HFFc6 (cell line): ENCODE results near the gene OGFOD3. TPM values are rescaled to one million over a fixed set of nuclear protein-coding genes. Genes with fewer than 3 reads are reported as not detected.

Experiments used
- DNase-seq: peaks from one replicate; pipeline ENCODE4 v3.0.0-alpha.2; 2018
- H3K27ac Mint-ChIP-seq: 2 replicates; pipeline ENCODE4 v1.8.0; 2020; ENCODE audit warnings: mild to moderate bottlenecking, mixed read lengths
- H3K27me3 Mint-ChIP-seq: 2 replicates; pipeline ENCODE4 v1.8.0; 2021; ENCODE audit warnings: mild to moderate bottlenecking, moderate library complexity, mixed read lengths; ENCODE audit not compliant: insufficient read depth
- H3K36me3 Mint-ChIP-seq: 2 replicates; pipeline ENCODE4 v1.8.0; 2021; ENCODE audit warnings: low read depth, mixed read lengths
- H3K4me1 Mint-ChIP-seq: 2 replicates; pipeline ENCODE4 v1.8.0; 2020; ENCODE audit warnings: low read depth, mixed read lengths
- H3K4me3 Mint-ChIP-seq: 2 replicates; pipeline ENCODE4 v1.8.0; 2020; ENCODE audit warnings: mild to moderate bottlenecking, moderate library complexity, mixed read lengths
- H3K9me3 Mint-ChIP-seq: 2 replicates; pipeline ENCODE4 v1.8.0; 2020; ENCODE audit warnings: mild to moderate bottlenecking, mixed read lengths
- total RNA-seq, 6 experiments: library from RNA; stranded (reverse); fragmentation: NEBNext Ultra II Directional; extraction: Animal tissue kit (Norgen Biotek cat#: 25700); gene quantifications; 2 replicates in 1 of 6; 3 replicates in 5 of 6; pipeline ENCODE4 v1.2.3, GENCODE V29; 2021
- TF ChIP-seq, protein P1 (sequence below): fragments of 200-600 bp; sonication (generic); IDR thresholded peaks from 2 replicates; pipeline ENCODE4 v1.5.0; 2021; ENCODE audit warnings: antibody characterized with exemption, mild to moderate bottlenecking

OGFOD3 gene
- total RNA-seq, 6 experiments from 2014 or later, result 26.5 to 31.2 (median 27.9) TPM

DNA sequence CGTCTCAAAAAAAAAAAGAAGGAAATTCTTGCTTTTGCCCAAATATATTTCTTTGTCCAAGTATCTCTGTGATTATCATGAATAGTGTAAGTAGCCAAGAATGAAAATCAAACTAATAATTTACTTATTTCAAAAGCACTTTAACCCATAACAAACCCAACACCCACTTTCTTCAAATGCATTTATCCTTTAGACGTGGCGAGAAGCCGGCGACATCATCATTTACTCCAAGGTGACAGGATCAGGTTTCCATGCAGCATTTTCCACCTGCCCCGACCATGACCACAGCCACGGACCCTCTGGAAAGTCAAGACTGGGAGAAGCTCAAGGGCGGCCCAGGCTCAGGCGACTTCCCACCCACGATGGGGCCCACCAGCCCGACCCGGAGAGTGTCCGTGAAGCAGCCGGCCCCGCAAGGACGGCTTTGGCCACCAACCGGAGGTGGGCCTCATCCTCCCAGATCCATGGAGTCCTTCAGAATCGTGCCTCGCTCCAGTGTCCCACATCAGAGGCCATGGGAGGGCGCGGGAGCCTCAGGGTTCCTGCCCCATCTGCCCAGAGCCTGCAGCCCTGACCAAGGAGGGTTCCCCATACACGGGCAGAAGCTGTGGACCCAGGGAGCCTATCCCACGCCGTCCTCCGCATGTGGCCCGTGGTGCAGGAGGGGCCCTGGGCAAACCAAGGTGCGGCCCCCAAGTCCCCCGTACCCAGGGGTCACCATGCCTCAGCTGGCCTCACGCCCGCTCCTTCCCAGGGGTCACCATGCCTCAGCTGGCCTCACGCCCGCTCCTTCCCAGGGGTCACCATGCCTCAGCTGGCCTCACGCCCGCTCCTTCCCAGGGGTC, 28.1 kb downstream of the OGFOD3 start:
- Mint-ChIP-seq H3K4me3 (no peak overlapping the region), H3K4me1 (no peaks in the 10 kb centered on the region), H3K9me3 (no peaks in the 10 kb centered on the region), H3K36me3 (no peaks in the 10 kb centered on the region), H3K27me3 (peaks cover 7% of the 10 kb centered on the region; the same call in 1 of the 2 replicates), H3K27ac (no peak overlapping the region)
- TF ChIP-seq, protein P1, sequence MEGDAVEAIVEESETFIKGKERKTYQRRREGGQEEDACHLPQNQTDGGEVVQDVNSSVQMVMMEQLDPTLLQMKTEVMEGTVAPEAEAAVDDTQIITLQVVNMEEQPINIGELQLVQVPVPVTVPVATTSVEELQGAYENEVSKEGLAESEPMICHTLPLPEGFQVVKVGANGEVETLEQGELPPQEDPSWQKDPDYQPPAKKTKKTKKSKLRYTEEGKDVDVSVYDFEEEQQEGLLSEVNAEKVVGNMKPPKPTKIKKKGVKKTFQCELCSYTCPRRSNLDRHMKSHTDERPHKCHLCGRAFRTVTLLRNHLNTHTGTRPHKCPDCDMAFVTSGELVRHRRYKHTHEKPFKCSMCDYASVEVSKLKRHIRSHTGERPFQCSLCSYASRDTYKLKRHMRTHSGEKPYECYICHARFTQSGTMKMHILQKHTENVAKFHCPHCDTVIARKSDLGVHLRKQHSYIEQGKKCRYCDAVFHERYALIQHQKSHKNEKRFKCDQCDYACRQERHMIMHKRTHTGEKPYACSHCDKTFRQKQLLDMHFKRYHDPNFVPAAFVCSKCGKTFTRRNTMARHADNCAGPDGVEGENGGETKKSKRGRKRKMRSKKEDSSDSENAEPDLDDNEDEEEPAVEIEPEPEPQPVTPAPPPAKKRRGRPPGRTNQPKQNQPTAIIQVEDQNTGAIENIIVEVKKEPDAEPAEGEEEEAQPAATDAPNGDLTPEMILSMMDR, result no peak
- no peak for DNase-seq

DNA sequence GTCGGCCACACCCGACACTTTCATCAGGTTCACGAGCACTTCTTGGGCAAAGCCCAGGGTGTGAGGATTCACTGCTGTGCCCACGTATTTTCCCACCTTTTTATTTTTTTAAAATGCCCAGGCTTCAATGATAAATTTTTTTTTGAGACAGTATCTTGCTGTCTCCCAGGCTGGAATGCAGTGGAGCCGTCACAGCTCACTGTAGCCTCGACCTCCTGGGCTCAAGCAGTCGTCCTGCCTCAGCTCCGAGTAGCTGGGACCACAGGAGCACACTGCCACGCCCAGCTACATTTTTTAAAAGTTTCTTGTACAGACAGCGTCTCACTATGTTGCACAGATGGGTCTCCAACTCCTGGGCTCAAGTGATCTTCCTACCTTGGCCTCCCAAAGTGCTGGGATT, 29.0 kb downstream of the OGFOD3 start:
- Mint-ChIP-seq H3K9me3 (no peaks in the 10 kb centered on the region), H3K27ac (no peak overlapping the region), H3K4me3 (no peak overlapping the region), H3K36me3 (no peaks in the 10 kb centered on the region), H3K4me1 (0 out of 2 replicates have a peak, but pooled peaks cover 5% of the 10 kb centered on the region), H3K27me3 (peaks cover 9% of the 10 kb centered on the region; the same call in 1 of the 2 replicates)
- TF ChIP-seq, protein P1, result no peak
- no peak for DNase-seq

DNA sequence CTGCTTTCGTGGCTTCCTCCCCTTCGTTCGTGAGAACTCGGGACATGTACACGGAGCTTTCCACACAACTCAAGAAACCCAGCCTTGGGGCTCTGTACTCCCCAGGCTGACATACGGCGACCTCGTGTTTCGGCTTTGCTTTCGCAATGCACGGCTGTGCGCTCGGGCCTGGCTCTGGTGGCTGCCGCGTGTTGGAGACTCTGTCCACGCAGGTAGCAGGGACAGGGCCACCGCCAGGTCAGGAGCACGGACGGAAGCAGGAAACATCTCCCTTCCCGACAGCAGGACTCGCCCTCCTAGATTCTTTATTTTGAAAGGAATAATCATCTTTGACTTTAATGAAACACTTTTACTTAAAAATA, 29.5 kb downstream of the OGFOD3 start:
- TF ChIP-seq, protein P1, result no peak
- H3K36me3 Mint-ChIP-seq, result no peaks in the 10 kb centered on the region
- H3K27me3 Mint-ChIP-seq, result peaks cover 9% of the 10 kb centered on the region; the same call in 1 of the 2 replicates
- DNase-seq, result no peak
- H3K4me1 Mint-ChIP-seq, result 0 out of 2 replicates have a peak, but pooled peaks cover 5% of the 10 kb centered on the region
- H3K27ac Mint-ChIP-seq, result no peak overlapping the region
- no peaks in the 10 kb centered on the region for H3K9me3 Mint-ChIP-seq
- H3K4me3 Mint-ChIP-seq, result no peak overlapping the region

DNA sequence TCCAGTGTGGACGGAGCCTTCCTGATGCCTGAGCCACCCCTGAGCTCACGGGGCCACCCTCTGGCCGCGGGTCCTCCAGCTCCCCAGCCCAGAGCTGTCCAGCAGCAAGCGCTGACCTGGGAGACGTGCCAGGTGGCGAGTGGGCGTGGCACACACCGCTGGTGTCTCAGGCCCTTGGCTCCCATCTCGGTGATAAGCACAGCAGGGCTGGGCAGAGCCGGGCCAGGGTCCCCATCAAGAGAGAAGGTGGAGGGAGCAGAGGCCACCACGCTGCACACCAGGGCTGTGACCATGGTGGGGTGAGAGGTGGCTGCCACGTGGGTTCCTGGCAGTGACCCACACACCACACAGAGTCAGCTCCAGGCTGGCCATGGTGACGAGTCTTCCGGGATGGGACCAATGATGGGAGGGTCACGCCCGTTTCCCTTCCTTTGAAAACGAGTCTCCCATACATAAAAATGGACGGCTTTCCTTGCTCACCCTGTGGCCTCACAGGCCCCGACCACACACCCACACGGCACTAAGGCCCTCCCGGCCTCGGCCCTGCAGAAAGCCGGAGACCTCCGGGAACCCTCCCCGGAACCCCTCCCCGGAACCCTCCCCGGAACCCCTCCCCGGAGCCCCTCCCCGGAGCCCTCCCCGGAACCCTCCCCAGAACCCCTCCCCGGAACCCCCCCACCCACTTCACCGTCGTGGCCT, 30.0 kb downstream of the OGFOD3 start:
- no peak for DNase-seq
- no peak overlapping the region for H3K27ac Mint-ChIP-seq

DNA sequence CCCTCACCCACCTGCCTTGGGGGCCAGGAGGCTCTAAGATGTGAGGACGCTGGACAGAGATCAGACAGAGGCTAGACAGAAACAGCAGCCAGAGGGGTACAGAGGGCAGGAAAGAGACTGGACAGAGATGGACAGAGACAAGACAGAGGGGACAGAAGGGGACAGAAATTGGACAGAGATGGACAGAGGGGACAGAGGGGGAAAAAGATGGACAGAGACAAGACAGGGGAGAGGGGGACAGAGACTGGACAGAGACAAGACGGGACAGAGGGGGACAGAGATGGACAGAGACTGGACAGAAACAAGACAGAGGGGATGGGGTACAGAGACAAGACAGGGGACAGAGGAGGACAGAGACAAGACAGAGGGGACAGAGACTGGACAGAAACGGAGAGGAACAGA, 30.7 kb downstream of the OGFOD3 start:
- H3K9me3 Mint-ChIP-seq, result no peaks in the 10 kb centered on the region
- H3K27ac Mint-ChIP-seq, result no peak overlapping the region
- no peak for DNase-seq
- TF ChIP-seq, protein P1, result no peak
- H3K27me3 Mint-ChIP-seq, result peaks cover 9% of the 10 kb centered on the region; the same call in 1 of the 2 replicates
- no peaks in the 10 kb centered on the region for H3K36me3 Mint-ChIP-seq
- no peak overlapping the region for H3K4me3 Mint-ChIP-seq
- H3K4me1 Mint-ChIP-seq, result 0 out of 2 replicates have a peak, but pooled peaks cover 5% of the 10 kb centered on the region

More for the DNA sequence above, 30.0 kb downstream of the OGFOD3 start:
- peaks cover 9% of the 10 kb centered on the region; the same call in 1 of the 2 replicates for H3K27me3 Mint-ChIP-seq
- H3K4me1 Mint-ChIP-seq, result 0 out of 2 replicates have a peak, but pooled peaks cover 5% of the 10 kb centered on the region
- H3K4me3 Mint-ChIP-seq, result no peak overlapping the region
- no peaks in the 10 kb centered on the region for H3K36me3 Mint-ChIP-seq
- TF ChIP-seq, protein P1, result no peak
- H3K9me3 Mint-ChIP-seq, result no peaks in the 10 kb centered on the region
